Measurements from ENCODE around the gene KIRREL3. TPM values are rescaled to one million over a fixed set of nuclear protein-coding genes. Genes with fewer than 3 reads are reported as not detected.

KIRREL3 gene
- total and polyA plus RNA-seq, 2 of the 4 experiments (the other 2 are of a cell fraction): 10.9 to 15.9 TPM

DNA sequence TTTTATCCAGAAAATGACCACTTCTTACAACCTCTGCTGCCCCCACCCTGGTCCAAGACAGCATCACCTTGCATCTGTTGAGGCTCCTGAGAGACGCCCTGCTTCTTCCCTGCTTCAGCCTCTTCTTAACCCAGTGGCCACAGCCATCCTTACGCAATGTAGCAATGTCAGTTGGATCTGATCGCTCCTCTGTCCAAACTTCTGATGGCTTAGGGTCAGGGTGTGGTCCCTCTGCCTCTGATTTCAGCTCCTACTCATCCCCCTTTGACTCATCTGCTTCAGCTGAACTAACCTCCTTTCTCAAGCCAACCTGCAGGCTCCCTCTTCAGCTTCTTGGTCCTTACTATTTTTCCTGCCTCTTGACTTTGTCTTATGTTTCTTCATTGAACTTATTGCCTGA is 280.8 kb downstream of the KIRREL3 start:
- TF ChIP-seq MXI1 (IDR thresholded peaks at IDR 0.05; ENCODE audit: borderline replicate concordance, low read depth, low read length): no peak
- TF ChIP-seq MAFK (IDR thresholded peaks at IDR 0.05; ENCODE audit: low read depth, low read length): no peak
- TF ChIP-seq CEBPB (IDR thresholded peaks at IDR 0.05; ENCODE audit: low read depth, low read length): peak; percentile 68
- TF ChIP-seq, protein P1, sequence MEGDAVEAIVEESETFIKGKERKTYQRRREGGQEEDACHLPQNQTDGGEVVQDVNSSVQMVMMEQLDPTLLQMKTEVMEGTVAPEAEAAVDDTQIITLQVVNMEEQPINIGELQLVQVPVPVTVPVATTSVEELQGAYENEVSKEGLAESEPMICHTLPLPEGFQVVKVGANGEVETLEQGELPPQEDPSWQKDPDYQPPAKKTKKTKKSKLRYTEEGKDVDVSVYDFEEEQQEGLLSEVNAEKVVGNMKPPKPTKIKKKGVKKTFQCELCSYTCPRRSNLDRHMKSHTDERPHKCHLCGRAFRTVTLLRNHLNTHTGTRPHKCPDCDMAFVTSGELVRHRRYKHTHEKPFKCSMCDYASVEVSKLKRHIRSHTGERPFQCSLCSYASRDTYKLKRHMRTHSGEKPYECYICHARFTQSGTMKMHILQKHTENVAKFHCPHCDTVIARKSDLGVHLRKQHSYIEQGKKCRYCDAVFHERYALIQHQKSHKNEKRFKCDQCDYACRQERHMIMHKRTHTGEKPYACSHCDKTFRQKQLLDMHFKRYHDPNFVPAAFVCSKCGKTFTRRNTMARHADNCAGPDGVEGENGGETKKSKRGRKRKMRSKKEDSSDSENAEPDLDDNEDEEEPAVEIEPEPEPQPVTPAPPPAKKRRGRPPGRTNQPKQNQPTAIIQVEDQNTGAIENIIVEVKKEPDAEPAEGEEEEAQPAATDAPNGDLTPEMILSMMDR (conservative IDR thresholded peaks at IDR 0.05; ENCODE audit: low read depth, low read length): no peak
- TF ChIP-seq FOS (IDR thresholded peaks at IDR 0.05; ENCODE audit: low read depth, low read length): no peak
- no peak for TF ChIP-seq RAD21 (IDR thresholded peaks at IDR 0.05; ENCODE audit: low read length)
- no peak for TF ChIP-seq SMC3 (IDR thresholded peaks at IDR 0.05; ENCODE audit: low read depth, low read length)
- POLR2A ChIA-PET (ENCODE audit: unreplicated experiment): no interaction called here
- Histone ChIP-seq H2AK5ac (ENCODE audit: low read depth, low read length) (no peak overlapping the region), H3K27ac (ENCODE audit: insufficient read depth, low read length) (no peak overlapping the region), H3K14ac (replicated peaks; ENCODE audit: low read depth, low read length) (peak overlapping the region; percentile 21; the same call in 1 of the 2 replicates), H3K9me3 (ENCODE audit: control insufficient read depth, insufficient read depth, low read length) (no peaks in the 10 kb centered on the region), H2AFZ (replicated peaks; ENCODE audit: low read length, poor library complexity) (no peak overlapping the region), H3K36me3 (ENCODE audit: control insufficient read depth, insufficient read depth, low read length) (no peaks in the 10 kb centered on the region), H2BK5ac (ENCODE audit: low read depth, low read length, poor library complexity, severe bottlenecking) (no peak overlapping the region), H3K4me2 (ENCODE audit: low read depth, low read length) (no peak overlapping the region), H2BK15ac (ENCODE audit: low read depth, low read length) (no peak overlapping the region), H3K23ac (ENCODE audit: low read depth, low read length) (no peak overlapping the region), H4K8ac (ENCODE audit: low read depth in 2 of 2, low read length in 2 of 2) (no peak overlapping the region), H2BK120ac (ENCODE audit: low read depth, low read length) (no peak overlapping the region), H4K91ac (ENCODE audit: insufficient read depth, low read depth, low read length) (no peak overlapping the region), H2BK20ac (ENCODE audit: low read depth, low read length) (no peak overlapping the region), H3K27me3 (ENCODE audit: control insufficient read depth, insufficient read depth, low read length) (no peaks in the 10 kb centered on the region), H3K9me1 (ENCODE audit: insufficient read depth, low read length) (peaks cover 9% of the 10 kb centered on the region), H3K9ac (ENCODE audit: low read depth, low read length) (no peak overlapping the region), H4K5ac (ENCODE audit: low read depth, low read length) (no peak overlapping the region), H4K20me1 (ENCODE audit: insufficient read depth, low read length) (peaks cover 5% of the 10 kb centered on the region; the same call in 1 of the 2 replicates), H3K18ac (ENCODE audit: low read depth, low read length) (no peak overlapping the region), H3K4me1 (ENCODE audit: control insufficient read depth, insufficient read depth, low read length) (peaks cover 3% of the 10 kb centered on the region; the same call in 1 of the 2 replicates), H2AK9ac (replicated peaks; ENCODE audit: low read depth, low read length, poor library complexity) (no peak overlapping the region), H3K4ac (ENCODE audit: low read depth, low read length) (no peak overlapping the region), H3K4me3 (ENCODE audit: insufficient read depth, low read depth, low read length) (no peak overlapping the region), H3K79me1 (ENCODE audit: low read depth in 1 of 2, low read length in 2 of 2) (peaks cover 0 to 3% of the 10 kb centered on the region in 2 experiments; a peak in 1 of 4 replicates), H3K56ac (ENCODE audit: extremely low read depth, insufficient read depth, low read length) (no peak overlapping the region)
- intact Hi-C loops (cut with micrococcal nuclease): loop anchor here (10.0 kb wide), 1 partner anchor 275 kb away; no protein-coding TSS in a partner anchor
- dilution Hi-C loops (cut with HindIII; ENCODE audit: low sequenced_read_pairs, unreplicated experiment): no loop called here
- no TSS peak for BruUV-seq (replicated peaks)
- in situ Hi-C loops (cut with MboI; ENCODE audit: low sequenced_read_pairs): loop anchor here (5.0 to 25.0 kb wide), 3 partner anchors 268 to 618 kb away; partner anchors contain the start of gene DCPS
- CTCF ChIA-PET: no interaction called here
- WGBS, 2 experiments (ENCODE audit: extremely low coverage in 2 of 2, insufficient read length in 1 of 2): 100% methylated on average over 2 of the region's 3 CpGs; no CpG with 5 or more reads in 1 of the 2 experiments
- ATAC-seq (ENCODE audit: low read depth): no peak
- DNase-seq: no peak

All from IMR-90 (cell line).